Activated T-cell treated with anti-CD3 and anti-CD28 coated beads, Interleukin-2, amount 50 U/mL, for 24 hours (primary cell): Measurements from ENCODE around the gene SERINC5.
"Not testable (repeated sequence)": the region's sequence is repeated elsewhere in the genome, so short reads cannot be mapped to it uniquely, and the experiment has no call there.

ENCODE experiments used
- DNase-seq: peaks from one replicate; pipeline ENCODE4 v3.0.0-alpha.2; 2020
- H3K27ac Mint-ChIP-seq: 2 replicates; pipeline ENCODE4 v1.8.0; 2020; ENCODE audit warnings: mild to moderate bottlenecking, mixed read lengths
- H3K27me3 Mint-ChIP-seq: 2 replicates; pipeline ENCODE4 v1.8.0; 2020; ENCODE audit warnings: mixed read lengths
- H3K36me3 Mint-ChIP-seq: 2 replicates; pipeline ENCODE4 v1.8.0; 2020; ENCODE audit warnings: low read depth, mixed read lengths
- H3K4me1 Mint-ChIP-seq: 2 replicates; pipeline ENCODE4 v1.8.0; 2020; ENCODE audit warnings: low read depth, mixed read lengths
- H3K4me3 Mint-ChIP-seq: 2 replicates; pipeline ENCODE4 v1.8.0; 2020; ENCODE audit warnings: mild to moderate bottlenecking, moderate library complexity, mixed read lengths
- H3K9me3 Mint-ChIP-seq: 2 replicates; pipeline ENCODE4 v1.8.0; 2020; ENCODE audit warnings: mixed read lengths

Gene SERINC5

DNA sequence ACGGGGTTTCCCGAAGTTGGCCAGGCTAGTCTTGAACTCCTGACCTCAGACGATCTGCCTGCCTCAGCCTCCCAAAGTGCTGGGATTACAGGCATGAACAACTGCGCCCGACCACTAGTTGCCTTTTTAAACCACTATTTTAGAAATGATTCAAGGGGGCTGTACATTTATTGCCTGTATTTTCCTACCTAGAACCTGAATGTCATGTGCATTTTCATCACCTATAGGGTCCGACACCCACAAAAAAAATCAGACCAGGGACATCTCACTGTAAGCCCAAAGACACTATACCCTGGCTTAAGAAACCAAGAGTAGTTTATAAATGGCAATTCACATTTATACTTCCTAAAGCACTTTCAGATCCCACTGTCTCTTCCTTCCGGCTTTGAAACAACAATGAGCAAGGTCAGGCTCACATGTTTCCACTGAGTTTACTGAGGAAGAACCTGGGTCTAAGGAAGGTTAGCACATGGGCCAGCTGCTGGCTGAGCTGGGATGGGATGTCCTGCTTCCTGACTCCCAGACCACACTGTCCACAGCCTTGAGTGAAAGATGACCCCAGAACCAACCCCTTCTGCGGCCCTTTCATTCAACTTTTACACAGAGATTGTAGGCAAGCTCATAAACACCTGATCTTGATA, 87.3 kb downstream of the SERINC5 start:
- Mint-ChIP-seq H3K27me3 (no peaks in the 10 kb centered on the region), H3K36me3 (peaks cover 86% of the 10 kb centered on the region), H3K4me3 (no peak overlapping the region), H3K27ac (peak overlapping the region; percentile 62), H3K9me3 (no peaks in the 10 kb centered on the region), H3K4me1 (peaks cover 56% of the 10 kb centered on the region)
- DNase-seq = no peak

DNA sequence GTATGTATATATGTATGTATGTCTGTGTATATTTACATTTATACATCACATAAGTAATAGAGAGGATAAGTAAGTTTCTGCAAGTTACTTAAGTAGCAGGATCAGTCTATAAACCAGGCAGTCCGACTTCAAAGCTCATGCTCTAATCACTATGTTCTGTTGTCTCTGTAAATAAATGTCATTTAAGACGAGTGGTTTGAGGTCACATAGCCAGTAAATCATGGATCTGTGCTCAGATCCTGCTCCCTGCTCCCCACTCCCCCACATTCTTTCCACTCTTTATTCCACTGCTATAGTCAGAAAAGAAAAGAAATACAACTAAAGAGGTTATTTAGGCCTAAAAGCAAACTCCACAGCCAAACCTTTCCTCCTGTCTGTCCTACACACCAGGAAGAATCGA, 90.4 kb downstream of the SERINC5 start:
- H3K27ac Mint-ChIP-seq = peak overlapping the region; percentile 46
- H3K4me1 Mint-ChIP-seq = peaks cover 56% of the 10 kb centered on the region
- DNase-seq = no peak
- no peak overlapping the region for H3K4me3 Mint-ChIP-seq
- H3K27me3 Mint-ChIP-seq = no peaks in the 10 kb centered on the region
- H3K36me3 Mint-ChIP-seq = peaks cover 87% of the 10 kb centered on the region
- H3K9me3 Mint-ChIP-seq = no peaks in the 10 kb centered on the region

DNA sequence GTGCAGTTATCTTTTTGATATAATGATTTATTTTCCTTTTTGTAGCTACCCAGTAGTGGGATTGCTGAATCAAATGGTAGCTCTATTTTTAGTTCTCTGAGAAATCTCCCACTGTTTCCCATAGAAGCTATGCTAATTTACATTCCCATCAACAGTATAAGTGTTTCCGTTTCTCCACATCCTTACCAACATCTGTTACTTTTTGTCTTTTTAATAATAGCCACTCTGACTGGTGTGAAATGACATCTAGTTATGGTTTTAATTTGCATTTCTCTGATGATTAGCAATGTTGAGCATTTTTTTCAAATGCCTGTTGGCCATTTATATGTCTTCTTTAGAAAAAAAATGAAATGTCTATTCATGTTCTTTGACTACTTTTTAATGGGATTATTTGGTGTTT, 94.7 kb downstream of the SERINC5 start:
- Mint-ChIP-seq H3K9me3 (no peaks in the 10 kb centered on the region), H3K4me1 (peaks cover 49% of the 10 kb centered on the region), H3K4me3 (no peak overlapping the region), H3K27me3 (no peaks in the 10 kb centered on the region), H3K36me3 (peaks cover 87% of the 10 kb centered on the region), H3K27ac (no peak overlapping the region)
- DNase-seq = no peak

DNA sequence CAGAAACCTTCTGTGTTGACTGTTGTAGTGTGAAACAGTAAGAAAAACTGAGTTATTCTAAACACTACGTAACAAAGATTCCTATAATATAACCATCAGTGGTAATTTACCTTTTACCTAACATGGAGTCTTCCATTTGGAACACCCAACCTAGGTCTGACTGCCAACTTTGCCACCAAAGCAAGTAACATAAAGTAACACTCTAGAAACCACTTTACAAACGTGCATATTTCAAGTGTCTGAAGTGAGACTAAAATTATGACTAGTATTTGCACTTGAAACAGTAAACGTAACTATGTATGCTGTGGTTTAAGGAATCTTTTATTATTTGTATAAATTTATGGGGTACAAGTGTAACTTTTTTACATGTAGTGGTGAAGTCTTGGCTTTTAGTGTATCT, 95.6 kb downstream of the SERINC5 start:
- peaks cover 47% of the 10 kb centered on the region for H3K4me1 Mint-ChIP-seq
- H3K27ac Mint-ChIP-seq = no peak overlapping the region
- peaks cover 84% of the 10 kb centered on the region for H3K36me3 Mint-ChIP-seq

DNA sequence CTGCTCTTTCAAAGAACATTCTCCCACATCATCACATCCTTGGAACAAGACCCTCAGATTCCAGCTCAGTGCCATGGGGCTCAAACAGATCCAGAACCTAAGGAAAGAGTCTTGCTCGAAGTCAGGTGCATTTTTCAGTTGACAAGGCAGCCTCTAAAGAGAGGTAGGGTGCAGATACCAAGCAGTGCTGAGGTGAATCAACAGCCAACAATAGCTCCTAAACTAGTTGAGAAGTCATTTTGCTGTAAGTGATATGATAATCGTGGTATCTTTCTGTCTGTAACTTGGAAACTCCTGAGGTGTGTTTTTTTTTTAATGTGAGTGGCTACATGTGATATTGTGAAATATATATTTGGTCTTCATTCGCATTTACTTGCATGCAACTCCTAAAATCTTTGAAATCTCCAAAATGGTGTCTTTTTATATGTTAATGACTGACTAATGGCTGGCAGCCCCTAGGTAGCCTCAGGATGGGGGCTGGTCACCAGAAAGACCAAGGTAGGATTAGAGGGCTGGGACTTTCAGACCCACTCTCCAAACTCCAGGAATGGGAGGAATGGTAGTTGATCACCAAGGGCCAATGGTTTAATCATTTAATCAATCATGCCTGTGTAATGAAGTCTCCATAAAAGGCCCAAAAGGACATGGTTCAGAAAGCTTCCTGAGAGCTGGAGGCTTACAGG, 96.6 kb downstream of the SERINC5 start:
- Mint-ChIP-seq H3K4me3 (no peak overlapping the region), H3K36me3 (peaks cover 82% of the 10 kb centered on the region), H3K9me3 (no peaks in the 10 kb centered on the region), H3K27ac (peak overlapping the region; percentile 81), H3K27me3 (no peaks in the 10 kb centered on the region), H3K4me1 (peaks cover 48% of the 10 kb centered on the region)
- DNase-seq = no peak

More for the DNA sequence above, 95.6 kb downstream of the SERINC5 start:
- H3K4me3 Mint-ChIP-seq = no peak overlapping the region
- no peaks in the 10 kb centered on the region for H3K27me3 Mint-ChIP-seq
- H3K9me3 Mint-ChIP-seq = no peaks in the 10 kb centered on the region
- DNase-seq = no peak

DNA sequence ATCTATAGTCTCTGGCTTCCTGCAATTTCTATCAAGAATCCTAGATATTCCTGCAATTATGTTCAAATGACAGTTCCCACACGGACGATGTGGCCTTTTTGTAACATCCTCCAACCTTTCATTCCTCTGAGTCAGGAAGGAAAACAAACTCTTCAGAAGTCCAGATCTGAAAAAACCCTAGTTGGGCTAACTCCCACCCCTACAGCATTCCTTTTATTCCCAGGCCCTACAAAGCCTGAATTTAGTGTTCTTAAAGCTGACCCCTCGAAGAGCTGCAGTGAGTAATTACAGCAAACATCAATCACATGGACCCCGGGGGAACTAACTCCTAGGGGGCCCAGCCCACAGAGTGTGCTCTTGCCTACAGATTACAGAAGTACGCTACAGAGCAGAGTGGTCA, 99.7 kb downstream of the SERINC5 start:
- no peak for DNase-seq
- peaks cover 65% of the 10 kb centered on the region for H3K4me1 Mint-ChIP-seq

DNA sequence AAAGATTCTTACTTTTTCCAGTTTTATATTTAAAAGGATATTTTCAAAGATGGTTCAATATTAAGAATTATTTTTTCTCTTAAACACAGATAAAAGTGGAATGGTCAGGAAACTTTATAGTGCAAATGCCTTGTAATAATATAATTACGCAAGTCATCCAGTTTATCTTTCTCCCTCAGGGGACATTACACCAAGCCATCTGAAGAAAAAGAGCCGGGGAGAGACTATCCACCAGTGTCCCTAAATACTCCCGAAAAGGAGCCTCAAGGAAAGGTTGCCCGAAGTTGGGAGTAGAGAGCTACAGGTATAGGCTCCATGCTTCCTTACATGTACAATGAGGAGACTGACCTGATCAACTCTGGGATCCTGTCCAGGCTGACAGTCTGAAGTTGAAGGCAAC, 101.1 kb downstream of the SERINC5 start:
- H3K27ac Mint-ChIP-seq = peak overlapping the region; percentile 80

More for the DNA sequence above, 99.7 kb downstream of the SERINC5 start:
- Mint-ChIP-seq H3K36me3 (peaks cover 84% of the 10 kb centered on the region), H3K27me3 (no peaks in the 10 kb centered on the region), H3K9me3 (no peaks in the 10 kb centered on the region), H3K4me3 (no peak overlapping the region), H3K27ac (peak overlapping the region; percentile 70)

DNA sequence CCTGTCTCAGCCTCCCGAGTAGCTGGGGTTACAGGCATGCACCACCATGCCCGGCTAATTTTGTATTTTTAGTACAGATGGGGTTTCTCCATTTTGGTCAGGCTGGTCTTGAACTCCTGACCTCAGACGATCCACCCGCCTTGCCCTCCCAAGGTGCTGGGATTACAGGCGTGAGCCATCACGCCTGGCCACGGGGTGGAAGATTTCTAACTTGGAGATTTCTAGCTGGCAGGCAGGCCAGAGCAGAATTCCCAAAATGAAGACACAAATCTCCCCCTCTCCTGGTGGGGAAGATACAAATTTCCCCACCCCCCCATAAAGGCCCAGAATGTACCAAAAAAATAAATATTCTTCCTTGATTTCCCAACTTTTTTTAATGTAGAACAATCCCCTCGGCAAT, 101.6 kb downstream of the SERINC5 start:
- Mint-ChIP-seq H3K4me1 (peaks cover 70% of the 10 kb centered on the region), H3K36me3 (peaks cover 87% of the 10 kb centered on the region), H3K27ac (peak overlapping the region; percentile 80)
- H3K9me3 Mint-ChIP-seq, DNase-seq, H3K4me3 Mint-ChIP-seq, H3K27me3 Mint-ChIP-seq: not testable (repeated sequence)

More for the DNA sequence above, 101.1 kb downstream of the SERINC5 start:
- Mint-ChIP-seq H3K4me1 (peaks cover 73% of the 10 kb centered on the region), H3K9me3 (no peaks in the 10 kb centered on the region), H3K36me3 (peaks cover 88% of the 10 kb centered on the region), H3K4me3 (no peak overlapping the region), H3K27me3 (no peaks in the 10 kb centered on the region)
- no peak for DNase-seq

DNA sequence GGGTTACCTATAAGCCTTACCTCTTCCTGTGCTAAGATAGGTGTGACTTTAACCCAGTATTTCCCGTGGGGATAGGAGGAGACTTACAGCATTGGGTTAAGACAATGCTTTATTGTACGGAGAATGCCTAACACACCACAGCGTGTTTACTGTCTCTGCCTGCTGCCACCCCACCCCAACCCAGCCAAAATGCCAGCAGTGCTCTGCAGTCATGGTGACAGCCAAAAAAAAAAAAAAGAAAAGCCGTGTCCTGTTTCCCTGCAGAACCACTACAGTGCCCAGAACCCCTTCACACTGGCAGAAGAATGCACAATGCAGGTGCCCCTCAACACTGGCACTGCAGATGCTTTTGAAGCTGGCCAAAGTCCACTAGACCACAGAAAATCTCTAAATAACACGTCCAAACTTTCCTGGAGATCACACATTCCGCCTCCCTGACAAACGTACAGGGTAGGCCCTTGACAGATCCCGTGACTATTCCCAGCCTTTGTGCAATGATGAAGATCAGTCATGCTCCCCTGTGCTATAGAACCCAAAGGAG, 102.2 kb downstream of the SERINC5 start:
- peak overlapping the region; percentile 80 for H3K27ac Mint-ChIP-seq

DNA sequence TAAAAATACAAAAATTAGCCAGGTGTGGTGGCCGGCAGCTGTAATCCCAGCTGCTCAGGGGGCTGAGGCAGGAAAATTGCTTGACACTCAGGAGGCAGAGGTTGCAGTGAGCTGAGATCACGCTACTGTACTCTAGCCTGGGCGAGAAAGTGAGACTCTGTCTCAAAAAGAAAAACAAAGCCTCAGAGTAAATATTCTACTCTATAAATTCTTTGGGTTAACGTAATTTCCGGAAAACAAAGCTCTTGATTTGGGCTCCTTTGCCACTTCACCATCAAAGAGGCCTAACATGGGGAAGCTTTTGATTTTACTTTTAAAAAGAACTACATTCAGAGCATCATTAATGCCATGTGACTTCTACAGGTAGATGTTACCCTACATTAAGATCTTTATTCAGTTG, 103.1 kb downstream of the SERINC5 start:
- H3K4me3 Mint-ChIP-seq = no peak overlapping the region
- peaks cover 84% of the 10 kb centered on the region for H3K36me3 Mint-ChIP-seq
- H3K4me1 Mint-ChIP-seq = peaks cover 65% of the 10 kb centered on the region
- peak overlapping the region; percentile 80 for H3K27ac Mint-ChIP-seq
- no peak for DNase-seq
- H3K9me3 Mint-ChIP-seq = no peaks in the 10 kb centered on the region
- H3K27me3 Mint-ChIP-seq = no peaks in the 10 kb centered on the region

More for the DNA sequence above, 102.2 kb downstream of the SERINC5 start:
- H3K9me3 Mint-ChIP-seq = no peaks in the 10 kb centered on the region
- H3K4me1 Mint-ChIP-seq = peaks cover 69% of the 10 kb centered on the region
- H3K27me3 Mint-ChIP-seq = no peaks in the 10 kb centered on the region
- H3K4me3 Mint-ChIP-seq = no peak overlapping the region
- no peak for DNase-seq
- H3K36me3 Mint-ChIP-seq = peaks cover 87% of the 10 kb centered on the region

DNA sequence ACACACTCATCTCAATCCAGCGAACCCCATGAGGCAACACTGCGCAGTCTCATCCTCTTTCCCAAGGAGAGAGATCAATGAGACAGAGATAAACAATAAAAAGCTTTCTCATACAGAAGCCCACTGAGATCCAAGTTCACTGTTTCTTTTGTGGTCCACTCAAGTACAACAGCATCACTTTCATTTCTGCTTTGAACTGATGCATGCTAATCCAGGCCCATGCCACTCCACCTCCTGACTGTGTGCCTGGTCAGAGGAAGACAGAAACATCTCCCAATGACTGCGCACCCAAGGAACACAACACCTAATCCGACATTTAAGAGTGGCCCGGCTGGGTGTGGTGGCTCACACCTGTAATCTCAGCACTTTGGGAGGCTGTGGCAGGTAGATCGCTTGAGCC, 104.0 kb downstream of the SERINC5 start:
- H3K9me3 Mint-ChIP-seq = no peaks in the 10 kb centered on the region
- peaks cover 67% of the 10 kb centered on the region for H3K4me1 Mint-ChIP-seq
- peak overlapping the region; percentile 80 for H3K27ac Mint-ChIP-seq
- no peak for DNase-seq
- no peak overlapping the region for H3K4me3 Mint-ChIP-seq
- H3K36me3 Mint-ChIP-seq = peaks cover 85% of the 10 kb centered on the region
- no peaks in the 10 kb centered on the region for H3K27me3 Mint-ChIP-seq

DNA sequence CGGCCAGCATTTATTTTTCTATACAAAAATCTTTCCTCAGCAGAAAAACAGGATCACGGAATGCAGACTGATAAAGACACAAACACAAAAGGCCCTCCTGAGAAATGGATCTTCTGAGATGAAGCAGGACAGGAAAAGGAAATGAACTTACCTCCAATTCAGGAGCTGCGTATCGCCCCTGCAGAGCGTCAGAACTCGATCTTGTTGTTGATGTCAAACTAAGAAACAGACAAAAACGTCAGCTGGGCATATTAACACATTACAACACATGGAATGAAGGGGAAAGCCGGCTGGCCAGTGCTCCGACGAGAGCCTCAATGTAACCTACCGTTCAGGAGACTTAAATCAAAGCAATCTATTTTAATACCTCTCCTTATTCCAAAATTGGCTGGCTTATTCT, 105.1 kb downstream of the SERINC5 start:
- no peaks in the 10 kb centered on the region for H3K9me3 Mint-ChIP-seq
- H3K4me3 Mint-ChIP-seq = peak overlapping the region; percentile 2
- peaks cover 66% of the 10 kb centered on the region for H3K4me1 Mint-ChIP-seq
- H3K36me3 Mint-ChIP-seq = peaks cover 84% of the 10 kb centered on the region
- H3K27me3 Mint-ChIP-seq = no peaks in the 10 kb centered on the region
- peak overlapping the region; percentile 80 for H3K27ac Mint-ChIP-seq
- DNase-seq = no peak

DNA sequence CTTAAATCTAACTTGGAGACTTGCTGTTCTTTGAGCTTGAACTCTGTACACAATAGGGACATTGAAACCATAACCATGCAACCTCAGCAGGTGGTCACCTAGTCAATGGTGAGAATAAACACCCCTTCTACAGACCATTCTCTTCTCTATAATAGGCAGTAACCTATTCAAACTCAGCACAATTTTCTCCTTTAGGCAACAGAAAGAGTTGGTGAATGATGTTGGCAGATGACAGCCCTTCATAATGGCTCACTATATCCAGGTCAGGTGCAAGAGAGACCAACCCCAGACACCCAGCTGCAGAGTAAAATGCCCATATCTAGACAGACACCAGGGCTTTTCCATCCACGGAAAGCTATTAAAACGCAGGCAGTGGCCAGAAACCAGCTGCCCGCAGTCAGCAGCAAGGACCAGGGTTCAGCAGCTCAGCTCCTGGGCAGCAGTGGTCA, 106.7 kb downstream of the SERINC5 start:
- Mint-ChIP-seq H3K36me3 (peaks cover 90% of the 10 kb centered on the region), H3K4me1 (peaks cover 62% of the 10 kb centered on the region), H3K4me3 (no peak overlapping the region), H3K9me3 (no peaks in the 10 kb centered on the region), H3K27me3 (no peaks in the 10 kb centered on the region), H3K27ac (peak overlapping the region; percentile 33)
- no peak for DNase-seq

DNA sequence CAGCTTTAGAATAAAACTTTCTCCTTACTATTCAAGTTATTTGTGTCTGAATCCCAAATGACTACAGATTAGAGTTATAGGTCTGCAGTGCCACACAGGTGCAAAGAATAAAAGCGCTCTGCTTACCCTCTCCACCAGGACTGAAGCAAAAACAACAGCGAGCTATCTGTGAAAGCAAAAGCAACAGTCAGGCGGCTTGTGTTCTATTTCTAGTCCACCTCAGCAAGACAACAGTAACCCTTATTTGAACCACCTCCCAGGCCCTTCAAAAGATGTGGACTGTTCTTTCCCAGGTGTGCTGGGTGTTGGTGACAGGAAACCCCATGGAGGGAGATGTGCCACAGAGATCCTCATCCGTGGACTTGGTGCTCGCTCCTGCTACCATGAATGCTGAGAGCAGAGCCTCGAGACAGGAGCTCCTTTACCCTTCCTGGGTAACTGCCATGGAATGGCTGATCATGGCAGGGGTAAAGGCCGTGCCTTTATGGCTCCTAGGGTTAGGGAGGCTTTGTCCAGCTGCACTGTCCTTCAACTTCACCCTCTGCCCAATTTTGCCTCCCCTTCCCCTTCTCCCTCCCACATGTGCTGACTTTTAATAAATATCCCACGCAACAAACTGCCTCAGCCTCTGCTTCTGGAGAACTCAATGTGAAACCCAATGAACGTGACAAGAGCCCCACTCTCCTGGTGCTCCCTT, 108.6 kb downstream of the SERINC5 start:
- peak overlapping the region; percentile 70 for H3K27ac Mint-ChIP-seq
- H3K9me3 Mint-ChIP-seq = no peaks in the 10 kb centered on the region
- H3K4me3 Mint-ChIP-seq = no peak overlapping the region
- peaks cover 91% of the 10 kb centered on the region for H3K36me3 Mint-ChIP-seq
- no peak for DNase-seq
- no peaks in the 10 kb centered on the region for H3K27me3 Mint-ChIP-seq
- H3K4me1 Mint-ChIP-seq = peaks cover 55% of the 10 kb centered on the region
